G401 (cell line): ENCODE measurements around the gene TJP1. TPM values are rescaled to one million over a fixed set of nuclear protein-coding genes. Genes with fewer than 3 reads are reported as not detected.

Experiments
- DNase-seq: peaks from one replicate; pipeline ENCODE4 v3.0.0-alpha.2; 2015; ENCODE audit warnings: low spot score
- in situ Hi-C: cut with HindIII; loops from 2 replicates; pipeline ENCODE4 v1.10.0; 2016; ENCODE audit warnings: low sequenced_read_pairs, mixed read lengths
- total RNA-seq: library from RNA; depleted of rRNA; stranded (reverse); fragments of >200 nt; shearing (Covaris generic); gene quantifications from 2 replicates; pipeline ENCODE4 v1.2.3, GENCODE V29; 2014; rRNA removed

TJP1 gene
- 36.8 and 59.5 TPM in 2 replicates for total RNA-seq

DNA sequence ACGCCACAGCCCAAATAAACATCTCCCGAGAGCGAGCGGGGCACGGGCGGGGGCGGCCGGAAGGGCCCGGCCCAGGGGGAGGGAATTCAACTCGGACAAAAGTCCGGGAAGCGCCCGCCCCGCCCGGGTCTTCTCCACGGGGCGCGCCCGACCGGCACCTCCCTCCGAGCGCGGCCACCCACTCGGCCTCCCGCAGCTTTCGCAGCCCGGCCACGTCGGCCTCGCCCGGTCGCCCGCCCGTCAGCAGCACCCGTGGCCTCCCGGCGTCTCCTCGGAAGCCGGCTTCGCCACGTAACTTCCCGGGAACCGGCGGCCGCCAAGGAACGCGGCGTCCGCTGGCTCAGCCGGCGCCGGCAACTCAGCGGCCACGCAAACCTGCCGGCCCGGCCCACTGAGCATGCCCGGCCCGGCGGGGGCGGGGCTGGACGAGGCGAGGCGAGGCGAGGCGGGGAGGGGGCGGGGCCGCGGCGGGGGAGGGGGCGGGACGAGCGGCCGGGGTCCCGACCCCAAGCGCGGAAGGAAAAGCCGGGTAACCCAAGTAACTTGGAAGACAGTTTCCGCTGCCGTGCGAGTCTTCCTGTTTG is at the start of gene TJP1:
TJP1 (minus strand) TSS at position 369 of the 584 bp plus-strand sequence. CDS start 440 bp downstream, outside the sequence.
- DNase-seq: no peak
- in situ Hi-C loops: no loop called here

GRCh38 chr15:29871401-29871800 is 49.1 kb upstream of the TJP1 start:
- in situ Hi-C loops: no loop called here
- no peak for DNase-seq

- DNase-seq: no peak
- in situ Hi-C loops: no loop called here
These were observed 48.4 kb upstream of the TJP1 start for GRCh38 chr15:29870495-29871151.

DNA sequence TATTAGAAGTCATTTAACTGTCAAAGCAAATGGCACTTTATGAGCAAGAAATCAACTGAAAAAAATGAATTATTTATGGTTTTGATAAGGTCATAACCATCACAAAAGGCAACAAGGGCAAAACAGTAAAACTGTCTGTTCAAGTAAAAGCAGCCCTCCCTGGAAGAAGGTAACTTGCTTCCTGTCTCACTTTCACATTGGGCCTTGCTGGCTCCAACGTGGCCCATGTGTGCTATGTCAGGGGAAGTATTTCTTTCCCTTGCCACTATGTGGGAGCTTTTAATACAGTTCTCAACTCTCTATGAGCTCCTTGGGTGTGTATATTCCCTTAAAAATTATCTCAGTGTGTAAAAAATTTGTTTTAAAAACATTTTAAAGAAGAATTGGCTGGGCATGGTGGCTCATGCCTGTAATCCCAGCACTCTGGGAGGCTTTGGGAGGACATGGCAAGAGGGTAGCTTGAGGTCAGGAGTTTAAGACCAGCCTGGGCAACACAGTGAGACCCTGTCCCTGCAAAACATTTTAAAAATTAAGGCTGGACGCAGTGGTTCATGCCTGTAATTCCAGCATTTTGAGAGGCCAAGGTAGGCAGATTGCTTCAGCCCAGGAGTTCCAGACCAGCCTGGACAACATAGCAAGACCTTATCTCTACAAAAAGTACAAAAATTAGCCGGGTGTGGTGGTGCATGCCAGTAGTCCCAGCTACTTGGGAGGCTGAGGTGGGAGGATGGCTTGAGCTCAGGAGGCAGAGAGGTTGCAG is 45.2 kb upstream of the TJP1 start:
- DNase-seq: no peak
- in situ Hi-C loops: no loop called here

- DNase-seq: no peak
- in situ Hi-C loops: no loop called here
These were observed 44.1 kb upstream of the TJP1 start for GRCh38 chr15:29866337-29866736.

GRCh38 chr15:29864501-29864900 is 42.2 kb upstream of the TJP1 start:
- in situ Hi-C loops: no loop called here
- DNase-seq: no peak

DNA sequence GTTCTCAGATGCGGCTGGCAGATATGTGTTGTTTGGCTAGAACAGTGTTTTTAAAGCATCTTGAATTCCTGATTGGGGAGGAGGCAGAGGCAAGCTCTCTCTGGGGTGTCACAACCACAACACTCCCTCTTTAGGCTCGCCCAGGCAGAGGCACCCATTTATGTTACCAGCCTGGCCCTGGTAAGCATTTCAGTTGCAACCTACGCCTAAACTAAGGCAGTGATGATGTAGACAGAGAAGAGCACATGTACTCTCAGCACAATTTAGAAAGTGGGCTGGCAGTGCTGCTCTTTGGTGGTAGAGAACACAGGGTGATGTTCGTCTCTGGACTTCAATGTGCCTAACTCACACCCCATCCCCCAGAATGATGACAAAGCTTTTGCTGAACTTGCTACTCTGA is 41.2 kb upstream of the TJP1 start:
- no peak for DNase-seq
- in situ Hi-C loops: no loop called here

GRCh38 chr15:29862271-29862670 is 40.0 kb upstream of the TJP1 start:
- in situ Hi-C loops: no loop called here
- no peak for DNase-seq

GRCh38 chr15:29860872-29861271 is 38.6 kb upstream of the TJP1 start:
- DNase-seq: no peak
- in situ Hi-C loops: no loop called here

DNA sequence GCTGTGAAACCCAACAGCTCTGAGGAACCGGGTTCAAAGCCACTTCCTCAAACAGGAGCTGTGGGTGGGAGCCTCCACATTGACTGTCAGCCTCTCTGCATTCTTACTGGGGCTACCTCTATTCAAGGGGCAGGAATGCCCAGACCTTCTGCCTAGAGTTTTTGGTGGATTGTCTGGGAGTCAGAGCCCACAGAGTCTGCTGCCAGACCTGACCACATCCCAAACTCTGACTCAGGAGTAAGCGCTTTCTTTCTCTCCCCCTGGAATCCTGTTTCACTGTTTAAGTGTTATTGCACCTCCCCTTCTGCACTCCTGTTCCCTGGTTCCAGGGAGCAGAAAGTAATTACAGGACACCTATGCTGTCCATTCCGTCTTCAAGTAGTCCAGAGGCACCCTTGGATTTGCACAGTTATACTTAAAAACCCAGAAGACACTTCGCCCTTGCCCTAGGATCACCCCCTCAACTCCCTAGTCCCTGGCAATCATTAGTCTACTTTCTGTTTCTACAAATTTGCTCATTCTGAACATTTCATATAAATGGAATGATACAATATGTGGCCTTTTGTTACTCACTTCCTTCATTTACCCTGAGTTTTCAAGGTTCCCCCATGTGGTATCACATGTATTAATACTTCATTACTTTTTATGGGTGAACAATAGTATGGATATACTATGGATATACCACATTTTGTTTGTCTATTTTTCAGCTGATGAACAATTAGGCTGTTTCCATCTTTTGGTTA is 37.9 kb upstream of the TJP1 start:
- in situ Hi-C loops: no loop called here
- no peak for DNase-seq

DNA sequence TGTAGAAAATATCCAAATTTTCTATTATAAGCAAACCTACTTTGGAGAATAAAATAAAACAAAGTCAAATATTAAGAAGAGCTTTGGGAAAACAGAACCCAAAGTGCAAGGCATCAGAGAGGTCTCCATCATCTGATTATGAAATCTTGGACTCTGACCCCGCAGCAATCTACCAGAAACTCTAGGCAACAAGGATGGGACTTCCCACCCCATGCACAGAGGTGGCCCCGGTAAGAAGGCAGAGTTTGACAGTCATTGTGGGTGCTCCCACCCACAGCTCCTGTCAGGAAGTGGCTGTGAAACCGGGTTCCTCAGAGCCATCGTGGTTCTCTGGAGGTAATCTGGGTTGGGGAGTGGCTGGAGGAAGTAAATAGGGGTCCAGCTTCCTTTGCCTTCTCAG is 37.0 kb upstream of the TJP1 start:
- no peak for DNase-seq
- in situ Hi-C loops: no loop called here

- DNase-seq: no peak
- in situ Hi-C loops: no loop called here
These were observed 35.0 kb upstream of the TJP1 start for GRCh38 chr15:29857221-29857789.

DNA sequence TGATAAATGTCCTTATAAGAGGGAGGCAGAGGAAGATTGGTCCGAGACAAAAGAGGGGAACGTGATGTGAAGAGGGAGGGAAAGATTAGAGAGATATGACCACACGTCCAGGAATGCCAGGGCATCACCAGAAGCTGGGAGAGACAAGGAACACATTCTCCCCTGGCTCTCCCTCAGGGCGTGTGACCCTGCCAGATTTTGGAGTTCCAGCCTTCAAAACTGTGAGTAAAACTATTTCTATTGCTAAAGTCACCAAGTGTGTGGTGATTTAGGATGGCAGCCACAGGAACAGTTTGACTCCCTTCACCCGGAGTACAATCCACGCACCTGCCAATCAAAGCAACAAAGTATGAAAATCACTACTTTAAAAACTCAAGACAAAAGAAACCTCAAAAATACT is 32.1 kb upstream of the TJP1 start:
- in situ Hi-C loops: no loop called here
- DNase-seq: no peak

- DNase-seq: no peak
- in situ Hi-C loops: no loop called here
These were observed 31.1 kb upstream of the TJP1 start for GRCh38 chr15:29853211-29853987.

GRCh38 chr15:29852201-29852600 is 29.9 kb upstream of the TJP1 start:
- in situ Hi-C loops: no loop called here
- DNase-seq: no peak

DNA sequence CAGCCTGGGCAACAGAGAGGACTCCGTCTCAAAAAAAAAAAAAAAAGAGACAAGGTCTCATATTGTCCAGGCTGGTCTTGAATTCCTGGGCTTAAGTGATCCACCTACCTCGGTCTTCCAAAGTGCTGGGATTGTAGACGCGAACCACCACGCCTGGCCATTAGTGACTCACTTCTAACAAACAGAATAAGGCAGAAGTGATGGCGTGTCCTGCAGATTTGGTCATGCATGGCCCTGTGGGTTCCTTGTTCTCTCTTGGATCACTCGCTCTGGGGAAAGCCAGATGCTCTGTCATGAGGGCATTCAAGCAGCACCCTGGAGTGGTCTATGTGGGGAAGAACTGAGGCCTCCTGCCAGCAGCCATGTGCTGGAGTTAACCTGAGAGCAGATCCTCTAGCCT is 27.4 kb upstream of the TJP1 start:
- no peak for DNase-seq
- in situ Hi-C loops: no loop called here

DNA sequence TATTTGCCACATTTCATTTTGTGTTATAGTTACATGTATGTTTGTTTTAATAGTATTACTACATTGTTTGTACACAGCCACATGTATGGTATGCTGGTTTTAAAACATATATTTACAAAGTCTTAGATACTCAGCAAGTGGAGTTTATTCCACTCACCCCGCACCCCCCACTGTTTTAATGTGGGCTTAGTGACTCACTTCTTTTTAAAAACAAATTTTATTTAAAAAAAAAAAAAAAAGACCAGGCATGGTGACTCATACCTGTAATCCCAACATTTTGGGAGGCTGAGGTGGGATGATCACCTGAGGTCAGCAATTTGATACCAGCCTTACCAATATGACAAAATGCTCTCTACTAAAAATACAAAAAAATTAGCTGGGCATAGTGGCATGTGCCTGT is 26.9 kb upstream of the TJP1 start:
- DNase-seq: no peak
- in situ Hi-C loops: no loop called here

GRCh38 chr15:29844290-29844903 is 22.1 kb upstream of the TJP1 start:
- no peak for DNase-seq
- in situ Hi-C loops: no loop called here
